HepG2 (cell line): ENCODE results near the gene SCML1. TPM values are rescaled to one million over a fixed set of nuclear protein-coding genes. Genes with fewer than 3 reads are reported as not detected.

Source experiments
- ATAC-seq: fragments of 200-7000 bp; cut with Tn5 transposase; 3 replicates; pipeline ENCODE4 v1.9.1; 2020; ENCODE audit warnings: mild to moderate bottlenecking, moderate library complexity
- BruUV-seq: library from RNA; stranded (reverse); fragments of 400-500 nt; replicated peaks from 2 replicates; lab custom pipeline; 2021; lab: Mats Ljungman, UMichigan
- CTCF ChIA-PET: fragments of 300-600 bp; formaldehyde crosslinking; extraction: SDS; loops from one replicate; lab custom pipeline; 2021; ENCODE audit warnings: low total read pairs, inconsistent platforms, low intra/inter-chr PET ratio; lab: Yijun Ruan, JAX
- POLR2A ChIA-PET: fragments of 350-600 bp; sonication (Branson Sonifier 250); formaldehyde crosslinking; loops from one replicate; lab custom pipeline; 2020; ENCODE audit warnings: antibody characterized with exemption, inconsistent platforms; lab: Yijun Ruan, JAX
- DNase-seq: peaks from one replicate; pipeline ENCODE4 v3.0.0-alpha.2; 2015; ENCODE audit warnings: low spot score
- FAIRE-seq: peaks from 3 replicates; lab custom pipeline; 2011; peaks lifted over from hg19 to GRCh38; lab: Jason Lieb, UNC
- H2AFZ ChIP-seq: one replicate; pipeline ENCODE4 v1.6.1; 2011; ENCODE audit warnings: low read length, inconsistent platforms
- H3K27ac ChIP-seq: fragments of 300-600 bp; 3 replicates; pipeline ENCODE4 v1.8.0; 2011; ENCODE audit warnings: mixed run types, mild to moderate bottlenecking, mixed read lengths, low read length, inconsistent platforms; ENCODE audit not compliant: insufficient read depth; ENCODE audit errors: extremely low read length
- H3K27me3 ChIP-seq, 2 experiments: fragments of 200-600 bp in 1 of 2; 2 replicates in 1 of 2; 3 replicates in 1 of 2; pipeline versions ENCODE4 v1.6.0 to v1.8.0; 2011; ENCODE audit warnings: low read length in 2 of 2, mild to moderate bottlenecking in 2 of 2, moderate library complexity in 2 of 2, inconsistent platforms in 1 of 2; ENCODE audit not compliant: insufficient read depth in 2 of 2, control insufficient read depth in 1 of 2
- H3K36me3 ChIP-seq, 2 experiments: fragments of 200-600 bp in 1 of 2; replicated peaks in 1 of 2; 2 replicates in 1 of 2; 3 replicates in 1 of 2; pipeline versions ENCODE4 v1.5.1 to v1.8.0; 2011; ENCODE audit warnings: low read length in 2 of 2, inconsistent platforms in 1 of 2; ENCODE audit not compliant: insufficient read depth in 2 of 2, control insufficient read depth in 1 of 2
- H3K4me1 ChIP-seq: 2 replicates; pipeline ENCODE4 v1.5.1; 2012; ENCODE audit warnings: low read length, inconsistent platforms; ENCODE audit not compliant: insufficient read depth
- H3K4me2 ChIP-seq: 2 replicates; pipeline ENCODE4 v1.6.0; 2011; ENCODE audit warnings: low read depth, low read length, inconsistent platforms
- H3K4me3 ChIP-seq, 3 experiments: fragments of 200-600 bp in 1 of 3; sonication (generic), shearing (Covaris generic) in 1 of 3; replicated peaks in 1 of 3; 2 replicates each; pipeline ENCODE4 v1.5.1; 2011 to 2016; ENCODE audit warnings: low read length in 3 of 3, inconsistent platforms in 2 of 3, low read depth in 2 of 3, mild to moderate bottlenecking in 2 of 3, control low read depth in 1 of 3, mixed read lengths in 1 of 3; ENCODE audit not compliant: insufficient read depth in 1 of 3
- H3K79me2 ChIP-seq: one replicate; pipeline ENCODE4 v1.6.1; 2011; ENCODE audit warnings: low read length, inconsistent platforms; ENCODE audit not compliant: insufficient read depth
- H3K9ac ChIP-seq: 2 replicates; pipeline ENCODE4 v1.6.0; 2011; ENCODE audit warnings: mild to moderate bottlenecking, low read depth, low read length, inconsistent platforms; ENCODE audit not compliant: insufficient read depth
- H3K9me3 ChIP-seq: 2 replicates; pipeline ENCODE4 v1.5.1; 2012; ENCODE audit warnings: mild to moderate bottlenecking, low read length
- H4K20me1 ChIP-seq: 2 replicates; pipeline ENCODE4 v1.6.0; 2011; ENCODE audit warnings: inconsistent platforms, mild to moderate bottlenecking, low read length, moderate library complexity; ENCODE audit not compliant: insufficient read depth
- CTCF ChIP-seq: sonication (generic); formaldehyde crosslinking; IDR thresholded peaks from 2 replicates; pipeline ENCODE4 v1.5.0; 2020; ENCODE audit warnings: mild to moderate bottlenecking, missing genetic modification reagents, moderate library complexity
- MAF1 ChIP-seq: sonication (generic); formaldehyde crosslinking; IDR thresholded peaks from 2 replicates; pipeline ENCODE4 v1.5.0; 2020; ENCODE audit warnings: missing genetic modification reagents, borderline replicate concordance
- MAFF ChIP-seq: IDR thresholded peaks from 2 replicates; pipeline ENCODE4 v1.6.1; 2011; ENCODE audit warnings: low read depth, low read length, improper control_type of control experiment
- MAFK ChIP-seq, 2 experiments: IDR thresholded peaks in 1 of 2; conservative IDR thresholded peaks in 1 of 2; 2 replicates each; pipeline ENCODE4 v1.6.1; 2011; ENCODE audit warnings: improper control_type of control experiment in 2 of 2, low read length in 2 of 2
- MIER2 ChIP-seq: IDR thresholded peaks from 2 replicates; pipeline ENCODE4 v1.6.1; 2016; ENCODE audit warnings: missing biosample characterization, missing genetic modification reagents
- MTA3 ChIP-seq: sonication (generic); formaldehyde crosslinking; IDR thresholded peaks from 2 replicates; pipeline ENCODE4 v1.4.0; 2020; ENCODE audit warnings: missing genetic modification reagents
- SMAD9 ChIP-seq: sonication (generic); formaldehyde crosslinking; IDR thresholded peaks from 2 replicates; pipeline ENCODE4 v1.5.1; 2020; ENCODE audit warnings: mild to moderate bottlenecking, missing genetic modification reagents
- SMC3 ChIP-seq: IDR thresholded peaks from 2 replicates; pipeline ENCODE4 v1.6.1; 2011; ENCODE audit warnings: low read length, improper control_type of control experiment
- STAG1 ChIP-seq: sonication (generic); formaldehyde crosslinking; IDR thresholded peaks from 2 replicates; pipeline ENCODE4 v1.4.0; 2020; ENCODE audit warnings: missing genetic modification reagents
- TGIF2 ChIP-seq: IDR thresholded peaks from 2 replicates; pipeline ENCODE4 v1.6.1; 2016; ENCODE audit warnings: control low read depth, missing compliant biosample characterization
- ZNF253 ChIP-seq: sonication (generic); formaldehyde crosslinking; IDR thresholded peaks from 2 replicates; pipeline ENCODE4 v1.8.0; 2022; ENCODE audit warnings: mild to moderate bottlenecking, missing genetic modification reagents, borderline replicate concordance
- ZNF260 ChIP-seq: sonication (generic); formaldehyde crosslinking; IDR thresholded peaks from 2 replicates; pipeline ENCODE4 v1.4.0; 2020; ENCODE audit warnings: missing genetic modification reagents, low read depth, mild to moderate bottlenecking, borderline replicate concordance
- WGBS: methylation state at CpG from one replicate; pipeline ENCODE4 v1.1.6; 2017; ENCODE audit warnings: low lambda C conversion rate; 5-methylcytosine and 5-hydroxymethylcytosine counted together
- in situ Hi-C: cut with HindIII; loops from 2 replicates; pipeline ENCODE4 v1.10.0; 2017; ENCODE audit warnings: low pct_unique_long_range_greater_than_20kb; ENCODE audit not compliant: extremely low pct_ligation_motif_present
- intact Hi-C: fragments of 100-400 bp; cut with micrococcal nuclease; formaldehyde crosslinking; loops from one replicate; pipeline ENCODE4 v1.10.0; 2022; ENCODE audit not compliant: unreplicated experiment
- polyA plus RNA-seq, 8 experiments: library from polyadenylated mRNA; depleted of rRNA in 3 of 8; stranded (reverse) in 7 of 8; unstranded in 1 of 8; fragments of >200 nt; fragmentation: Illumina TruSeq in 4 of 8; extraction: Trizol in 4 of 8; gene quantifications; 2 replicates each; pipeline versions ENCODE4 v1.2.1 to v1.2.3, GENCODE V29; 2011 to 2016; ENCODE audit warnings: low read depth in 4 of 8, missing spikeins in 1 of 8, mixed read lengths in 1 of 8; ENCODE audit not compliant: insufficient read depth in 1 of 8
- total RNA-seq, 5 experiments: library from RNA; depleted of rRNA; stranded (reverse); fragments of >200 nt; fragmentation: Illumina TruSeq; extraction: Trizol; gene quantifications; 2 replicates each; pipeline ENCODE4 v1.2.3, GENCODE V29; 2016; ENCODE audit warnings: low read depth in 1 of 5

The SCML1 gene
- total and polyA plus RNA-seq, 2 of the 13 experiments (the other 11 are each of a cell fraction or from before 2014, with no cell fraction given) = 24.2 to 129 TPM

GRCh38 chrX:17687648-17688047 is 49.6 kb upstream of the SCML1 start (continued):
- TF ChIP-seq MAF1 (no peak), TGIF2 (CRISPR knock-in tag) (no peak), SMAD9 (CRISPR knock-in tag) (no peak)

DNA sequence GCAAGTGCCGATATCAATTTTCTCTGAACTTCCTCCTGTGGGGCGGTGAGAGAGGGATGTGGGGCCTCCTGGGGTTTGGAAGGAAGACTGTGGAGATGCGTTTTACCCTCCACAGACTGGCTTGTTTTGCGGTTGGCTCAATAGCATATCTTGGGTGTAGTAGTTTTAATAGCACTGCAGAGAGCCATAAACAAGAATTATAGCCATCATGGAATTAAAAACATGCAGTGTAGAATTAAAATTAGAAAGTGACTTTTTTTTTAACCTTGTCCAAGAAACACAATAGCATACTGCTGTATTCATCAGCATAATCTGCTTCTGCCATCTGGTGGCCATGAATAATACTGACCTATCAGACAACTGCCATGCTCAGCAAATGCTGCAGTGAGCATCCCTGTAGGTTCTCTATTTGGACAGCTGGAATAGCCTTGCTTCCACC is 47.3 kb upstream of the SCML1 start:
- ChIA-PET POLR2A (no interaction called here), CTCF (interaction anchor here (0.7 to 1.7 kb wide), 3 partner anchors 155 to 569 kb away, joined by 3 to 9 read pairs (median 5); no protein-coding TSS in a partner anchor)
- WGBS = 61% methylated on average over 4 of the region's 4 CpGs
- TF ChIP-seq MAFF = peak; percentile 66
- no peak for TF ChIP-seq MTA3 (CRISPR knock-in tag)
- TF ChIP-seq STAG1 (CRISPR knock-in tag) = peak; percentile 70
- peak; percentile 66 for TF ChIP-seq CTCF
- no peak for TF ChIP-seq MIER2 (CRISPR knock-in tag)
- no peak for TF ChIP-seq ZNF253 (CRISPR knock-in tag)
- no peak for TF ChIP-seq ZNF260 (CRISPR knock-in tag)
- peak; percentile 52; the same call in 1 of the 2 replicates for TF ChIP-seq SMC3
- TF ChIP-seq MAFK (conservative IDR thresholded peaks at IDR 0.05 in 1 of 2, IDR thresholded peaks at IDR 0.05 in 1 of 2; ENCODE audit: low read length in 2 of 2) = peak; percentile 58 to 71
- Histone ChIP-seq H3K4me3 (no peak overlapping the region), H3K79me2 (no peaks in the 10 kb centered on the region), H3K36me3 (no peaks in the 10 kb centered on the region), H4K20me1 (no peaks in the 10 kb centered on the region), H2AFZ (no peak overlapping the region), H3K4me1 (no peaks in the 10 kb centered on the region), H3K9me3 (no peaks in the 10 kb centered on the region), H3K9ac (no peak overlapping the region), H3K27ac (no peak overlapping the region), H3K27me3 (no peaks in the 10 kb centered on the region), H3K4me2 (no peak overlapping the region)
- peak; percentile 81 for ATAC-seq
- intact Hi-C loops = loop anchor here (10.0 kb wide), 1 partner anchor 525 kb away; no protein-coding TSS in a partner anchor
- DNase-seq = peak; percentile 35
- FAIRE-seq = peak; percentile 74
- in situ Hi-C loops = loop anchor here (5.0 to 25.0 kb wide), 2 partner anchors 153 to 453 kb away; no protein-coding TSS in a partner anchor
- no TSS peak for BruUV-seq
